HG02870 (cell line): Measurements from ENCODE around the gene PTPN3.
"Not testable (repeated sequence)": the region's sequence is repeated elsewhere in the genome, so short reads cannot be mapped to it uniquely, and the experiment has no call there.

Experiments
- ATAC-seq: cut with Tn5 transposase; IDR thresholded peaks from one replicate; pipeline ENCODE4 v1.9.1; 2021; ENCODE audit warnings: mild to moderate bottlenecking, moderate library complexity; ENCODE audit not compliant: unreplicated experiment

PTPN3 gene

DNA sequence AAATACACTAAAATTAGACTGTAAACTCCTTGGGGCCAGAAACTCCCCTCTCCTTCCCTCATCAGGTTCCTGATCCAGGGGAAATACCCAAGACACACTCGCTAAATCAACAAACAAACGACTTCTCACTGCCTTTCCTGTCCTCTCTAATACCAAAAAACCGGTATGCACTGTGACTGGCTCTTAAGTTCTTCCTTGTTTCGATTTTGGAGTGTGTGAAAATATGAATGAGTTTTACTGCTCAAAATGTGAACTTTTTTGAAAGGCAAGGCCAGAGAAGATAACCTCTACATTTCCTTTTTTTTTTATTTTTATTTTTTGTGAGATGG is 96.2 kb downstream of the PTPN3 start:
- ATAC-seq = no peak

DNA sequence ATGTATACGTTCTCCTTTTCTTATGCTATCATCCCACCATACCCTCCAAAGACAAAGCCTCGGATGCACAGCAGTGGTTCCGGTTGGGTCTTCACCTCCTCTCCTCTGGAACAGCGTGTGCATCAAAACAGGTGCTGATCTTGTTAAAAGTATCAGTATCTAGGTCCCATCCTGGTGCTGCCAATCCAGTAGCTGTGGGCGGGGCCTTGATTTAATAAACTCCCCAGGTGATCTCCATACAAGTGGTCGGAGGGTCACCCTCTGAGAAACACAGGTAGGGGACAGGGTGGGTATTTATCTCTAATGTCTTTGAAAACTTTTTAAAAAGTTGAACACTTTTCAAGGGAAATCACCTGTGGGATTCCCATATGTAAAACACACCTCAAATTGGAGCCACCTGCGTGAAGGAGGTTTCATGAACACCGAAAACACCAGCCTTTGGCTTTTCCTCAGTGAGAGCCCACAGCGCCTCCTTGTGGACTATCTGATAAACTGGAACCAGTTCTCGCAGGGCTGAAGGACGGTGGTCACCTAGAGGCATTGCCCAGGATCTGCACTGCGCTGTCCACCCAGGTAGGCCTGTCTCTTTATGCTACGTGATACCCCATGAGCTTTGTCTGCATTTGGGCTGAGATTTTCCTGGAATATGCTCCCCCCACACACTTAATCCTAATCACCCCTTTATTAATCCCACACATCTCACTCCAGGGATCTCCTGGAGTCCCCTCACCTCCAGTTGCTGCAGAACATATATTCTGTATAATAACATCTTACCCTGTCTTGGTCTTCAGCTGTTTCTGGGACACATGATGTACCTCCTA is 96.7 kb downstream of the PTPN3 start:
- peak; percentile 30 for ATAC-seq

DNA sequence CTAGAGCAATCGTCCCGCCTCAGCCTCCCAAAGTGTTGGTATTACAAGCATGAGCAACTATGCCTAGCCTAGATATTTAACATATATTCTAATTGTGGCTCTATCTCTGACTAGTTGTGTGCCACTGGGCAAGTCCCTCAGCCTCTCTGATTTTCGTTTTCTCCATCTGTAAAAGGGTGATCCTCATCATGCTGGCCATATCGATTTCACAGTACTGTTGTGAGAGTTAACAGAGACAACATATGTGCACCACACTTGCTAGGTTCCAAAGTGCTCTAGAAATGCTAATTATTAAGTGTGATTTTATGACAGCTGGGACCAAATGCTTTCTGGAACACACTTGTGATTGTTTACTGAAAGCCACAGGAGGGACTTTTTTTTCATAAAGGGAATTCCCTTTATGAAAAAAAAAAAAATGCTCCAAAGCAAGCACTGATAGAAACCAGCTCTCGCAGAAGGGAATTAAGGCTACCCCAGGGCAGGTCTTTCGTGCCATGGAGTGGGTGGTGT is 98.8 kb downstream of the PTPN3 start:
- peak; percentile 81 for ATAC-seq

DNA sequence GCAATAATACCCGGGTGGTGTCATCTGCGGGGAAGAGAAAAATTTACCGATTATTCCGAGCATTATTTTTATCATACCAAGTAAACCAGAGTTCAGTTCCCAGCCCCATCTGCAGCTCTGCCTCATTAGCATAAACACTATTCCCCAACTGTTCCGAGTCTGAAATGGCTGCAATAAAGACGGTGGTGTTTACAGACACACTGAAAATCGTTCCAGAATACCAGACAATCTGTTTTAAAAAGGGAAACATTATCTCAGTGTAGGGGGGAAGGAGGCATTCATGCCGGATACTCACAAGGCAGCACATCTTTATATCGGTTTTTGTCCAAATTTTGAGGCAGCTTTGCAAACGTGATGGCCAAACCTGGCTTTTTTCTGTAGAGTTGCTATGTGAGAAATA is 106.9 kb downstream of the PTPN3 start:
- ATAC-seq = no peak

DNA sequence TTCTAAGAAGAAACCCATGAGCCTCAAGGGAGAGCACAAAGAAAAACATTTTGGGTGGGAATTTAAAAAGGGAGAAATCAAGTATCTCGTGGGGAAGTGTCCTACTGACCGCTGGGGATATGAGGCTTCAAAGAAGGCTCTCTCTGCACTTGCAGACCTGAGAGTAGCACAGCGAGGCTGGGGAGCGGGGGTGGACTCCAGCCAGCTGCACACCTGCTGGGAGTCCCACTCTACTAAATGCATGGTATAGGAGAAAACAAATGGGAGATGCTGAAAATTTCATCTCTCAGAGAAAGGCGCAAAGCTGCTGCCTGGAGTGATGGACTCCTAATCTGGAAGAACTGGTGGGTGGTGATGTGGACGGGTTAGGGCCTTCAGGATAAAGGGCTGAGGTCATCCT is 110.3 kb downstream of the PTPN3 start:
- no peak for ATAC-seq

DNA sequence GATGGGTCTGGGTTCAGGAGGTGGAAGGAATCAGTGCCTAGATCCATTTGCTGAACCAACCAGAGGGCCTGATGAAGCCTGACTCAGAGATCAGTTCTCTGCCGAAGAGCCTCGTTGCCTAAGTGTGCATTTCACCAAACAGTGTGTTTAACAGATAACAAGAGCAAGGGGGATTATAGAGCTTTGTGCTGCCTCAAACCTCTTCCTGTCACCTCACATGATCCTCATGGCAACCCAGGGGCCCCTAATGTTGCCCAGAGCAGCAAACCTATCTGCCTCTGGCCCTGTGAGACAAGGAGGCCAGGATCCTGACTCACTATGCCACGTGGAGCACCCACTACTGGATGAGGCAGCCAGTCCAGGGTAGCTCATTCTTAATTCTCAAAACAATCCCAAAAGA is 110.9 kb downstream of the PTPN3 start:
- no peak for ATAC-seq

DNA sequence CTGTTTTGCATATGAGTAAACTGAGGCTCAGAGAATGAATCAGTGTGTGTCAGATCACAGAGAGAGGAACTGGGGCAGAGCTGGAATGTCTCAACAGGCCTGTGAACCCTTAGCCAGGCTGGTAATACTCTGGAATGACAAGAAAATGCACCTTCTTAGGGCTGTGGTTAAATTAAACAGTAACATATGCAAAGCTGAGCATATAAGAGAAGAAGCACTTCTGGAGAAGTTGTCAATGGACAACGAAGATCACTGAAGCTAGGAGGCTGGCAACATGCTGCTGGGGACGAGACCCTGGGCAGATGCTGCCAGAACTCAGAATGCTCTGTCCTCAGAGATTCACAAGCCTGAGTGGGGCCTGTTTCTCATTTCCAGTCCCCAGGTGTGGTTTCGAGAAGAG is 112.6 kb downstream of the PTPN3 start:
- ATAC-seq = no peak

DNA sequence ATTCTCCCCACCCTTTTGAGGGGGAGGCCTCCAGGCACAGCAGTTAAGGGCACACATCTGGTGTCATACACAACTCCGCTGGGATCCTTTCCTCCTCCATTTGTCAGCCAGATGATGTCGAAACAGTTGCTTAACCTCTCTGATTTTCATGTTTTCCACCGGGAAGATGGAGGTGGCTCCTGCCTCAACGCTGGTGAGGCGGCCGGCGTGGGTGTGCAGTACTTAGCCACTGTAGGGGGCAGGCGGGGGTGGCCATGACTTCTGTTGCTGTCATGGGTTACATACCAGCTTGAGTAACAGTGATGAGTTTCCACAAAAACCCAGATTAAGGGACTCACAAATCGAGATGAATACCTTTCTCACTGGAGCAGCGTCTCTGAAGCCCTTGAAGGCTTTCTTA is 114.2 kb downstream of the PTPN3 start:
- no peak for ATAC-seq

DNA sequence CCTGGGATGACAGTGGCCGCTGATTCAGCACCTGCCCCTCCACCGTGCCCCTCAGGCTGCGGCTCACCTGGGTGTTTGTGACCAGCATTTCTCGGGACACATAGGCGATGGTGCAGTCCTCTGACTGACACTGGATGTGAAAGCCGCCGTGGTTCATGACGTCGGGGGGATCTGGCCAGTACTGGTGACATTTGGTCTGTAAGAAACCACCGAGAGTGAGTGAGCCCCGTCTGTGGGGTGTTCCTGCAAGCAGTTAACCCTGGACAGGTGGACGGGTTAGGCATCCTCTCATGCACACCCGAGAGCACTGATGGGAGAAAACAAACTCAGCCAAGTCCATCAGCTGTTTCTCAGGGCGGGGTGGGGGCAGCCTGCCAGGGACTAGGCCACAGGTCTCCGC is 114.8 kb downstream of the PTPN3 start:
- no peak for ATAC-seq

DNA sequence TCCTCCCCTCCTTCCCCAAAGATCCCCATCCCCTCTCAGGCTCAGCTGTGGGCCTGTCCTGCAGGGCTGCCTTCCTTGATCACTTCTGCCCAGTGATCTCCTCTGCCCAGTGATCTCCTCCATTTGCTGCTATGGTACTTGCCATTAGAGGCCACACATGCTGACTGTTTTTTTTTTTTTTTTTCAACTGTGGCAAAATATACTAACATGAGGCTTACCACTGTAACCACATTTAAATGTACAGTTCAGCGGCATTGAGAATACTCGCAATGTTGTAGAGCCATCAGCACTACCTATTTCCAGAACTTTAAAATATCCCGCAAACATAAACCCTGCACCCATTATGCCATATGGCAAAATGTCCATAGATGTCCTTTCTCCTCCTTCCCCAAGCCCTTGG is 115.5 kb downstream of the PTPN3 start:
- no peak for ATAC-seq

DNA sequence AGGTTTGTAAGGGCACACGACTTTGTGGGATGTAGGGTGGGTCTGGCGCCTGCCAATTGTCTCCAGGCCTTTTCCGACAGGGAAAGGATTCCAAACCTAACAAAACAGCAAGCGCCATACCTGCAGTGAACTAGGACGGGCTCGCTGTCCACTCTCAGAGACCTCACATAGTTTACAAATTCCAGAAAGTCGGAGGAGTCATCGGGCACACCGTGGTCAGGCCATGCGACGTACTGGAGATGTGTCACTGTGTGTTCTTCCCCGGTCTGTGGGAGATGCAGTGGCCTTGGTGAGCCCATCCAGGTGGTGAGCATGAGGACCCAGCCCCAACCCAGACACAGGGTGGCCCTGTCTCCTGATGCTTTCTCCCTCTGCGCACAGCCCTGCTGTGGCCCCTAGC is 115.9 kb downstream of the PTPN3 start:
- no peak for ATAC-seq

DNA sequence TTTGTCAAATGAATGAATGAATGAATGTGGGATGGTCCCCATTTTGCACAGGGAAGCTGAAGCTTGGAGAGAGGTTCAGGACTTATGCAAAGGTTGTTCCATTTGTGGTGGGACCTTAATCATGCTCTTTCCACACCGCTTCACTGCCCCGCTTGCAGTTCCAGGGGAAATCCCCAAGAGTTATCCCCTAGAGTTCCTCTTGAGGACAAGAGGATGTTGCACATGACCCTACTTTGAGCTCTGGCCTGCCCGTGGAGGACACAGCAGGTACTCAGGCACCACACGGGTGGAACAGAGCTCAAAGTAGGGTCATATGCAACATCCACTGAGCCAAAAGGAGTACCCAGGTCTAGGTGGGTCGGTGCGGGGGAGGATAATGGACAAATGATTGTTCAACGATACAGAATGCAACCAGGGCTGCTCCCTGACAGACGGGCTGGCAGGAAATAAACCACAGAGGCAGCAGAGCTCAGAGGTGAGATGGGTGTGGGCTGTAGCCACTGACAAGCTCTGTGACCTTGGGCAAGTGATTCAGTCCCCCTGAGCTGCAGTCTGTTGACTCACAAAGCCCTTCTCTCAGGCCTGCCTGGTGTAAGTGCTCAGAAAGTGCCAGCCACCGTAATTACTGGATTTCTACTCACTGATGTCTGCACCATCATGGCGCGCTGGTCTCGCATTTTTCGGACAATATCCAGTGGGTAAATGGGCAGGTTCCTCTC is 116.9 kb downstream of the PTPN3 start:
- peak; percentile 58 for ATAC-seq

DNA sequence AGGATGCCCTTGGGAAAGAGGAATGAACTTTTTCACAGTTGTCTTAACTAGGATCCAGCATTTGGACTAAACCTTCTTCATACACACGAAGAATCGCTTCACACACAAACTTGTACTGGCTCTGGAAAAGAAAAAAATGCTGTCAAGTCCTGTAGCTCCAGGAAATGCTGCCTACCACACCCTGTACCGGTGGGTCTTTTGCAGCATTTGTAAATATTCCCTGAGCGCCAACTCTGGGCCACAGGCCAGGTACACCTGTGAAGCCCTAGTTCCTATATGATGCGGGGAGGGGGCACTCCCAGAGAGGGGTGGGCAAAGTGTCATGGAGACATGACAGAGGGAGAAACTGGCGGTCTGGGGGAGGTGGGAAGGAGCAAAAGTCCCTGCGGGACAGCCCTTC is 118.6 kb downstream of the PTPN3 start:
- ATAC-seq = no peak

DNA sequence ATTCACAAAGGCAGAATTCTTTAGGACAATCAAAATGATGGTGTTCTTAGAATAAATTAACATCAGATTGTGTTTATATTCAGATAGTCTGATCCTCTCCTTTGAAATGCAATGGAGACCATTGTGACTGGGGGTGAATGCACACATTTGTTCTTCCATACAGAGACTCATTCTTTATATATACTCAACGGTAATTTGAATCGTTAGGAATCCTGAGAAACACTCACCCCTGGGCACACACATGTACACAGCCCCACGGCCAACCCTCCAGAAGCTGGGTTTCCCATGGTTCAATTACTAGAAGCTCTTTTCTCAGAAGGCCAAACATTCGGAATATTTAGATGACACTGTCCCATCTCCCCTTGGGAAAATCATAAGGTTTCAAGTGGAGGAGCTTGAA is 119.8 kb downstream of the PTPN3 start:
- no peak for ATAC-seq

DNA sequence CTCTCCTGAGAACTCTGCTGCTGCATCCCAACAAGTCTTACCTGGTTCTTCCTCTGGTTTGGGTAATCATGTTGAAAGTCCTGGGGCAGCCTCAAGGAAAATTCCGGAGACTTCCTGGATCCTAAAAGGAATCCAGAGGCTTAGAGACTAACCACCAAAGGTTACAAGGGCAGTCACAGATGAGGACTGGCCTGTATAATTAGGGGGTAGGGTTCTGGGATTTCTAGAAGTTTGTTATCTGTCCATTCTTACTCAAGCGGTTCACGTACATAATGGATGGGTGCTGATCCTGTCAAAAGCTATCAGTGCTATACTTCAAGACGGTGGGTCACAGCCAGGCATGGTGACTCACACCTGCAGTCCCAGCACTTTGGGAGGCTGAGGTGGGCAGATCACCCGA is 125.9 kb downstream of the PTPN3 start:
- no peak for ATAC-seq

DNA sequence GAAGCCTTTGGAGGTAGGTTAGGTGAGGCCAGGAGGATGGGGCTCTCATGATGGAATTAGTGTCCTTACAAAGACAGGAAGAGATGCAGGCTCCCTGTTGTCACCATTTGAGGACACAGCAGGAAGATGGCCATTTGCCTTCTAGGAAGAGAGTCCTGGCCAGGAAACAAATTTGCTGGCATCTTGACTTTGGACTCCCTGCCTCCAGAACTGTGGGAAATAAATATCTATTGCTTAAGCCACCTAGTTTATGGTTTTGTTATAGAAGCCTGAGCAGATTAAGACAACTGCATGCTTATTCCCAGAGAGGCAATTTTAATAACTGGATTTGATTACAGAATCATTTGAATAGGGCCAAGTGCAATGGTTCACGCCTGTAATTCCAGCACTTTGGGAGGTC is 126.7 kb downstream of the PTPN3 start:
- no peak for ATAC-seq

DNA sequence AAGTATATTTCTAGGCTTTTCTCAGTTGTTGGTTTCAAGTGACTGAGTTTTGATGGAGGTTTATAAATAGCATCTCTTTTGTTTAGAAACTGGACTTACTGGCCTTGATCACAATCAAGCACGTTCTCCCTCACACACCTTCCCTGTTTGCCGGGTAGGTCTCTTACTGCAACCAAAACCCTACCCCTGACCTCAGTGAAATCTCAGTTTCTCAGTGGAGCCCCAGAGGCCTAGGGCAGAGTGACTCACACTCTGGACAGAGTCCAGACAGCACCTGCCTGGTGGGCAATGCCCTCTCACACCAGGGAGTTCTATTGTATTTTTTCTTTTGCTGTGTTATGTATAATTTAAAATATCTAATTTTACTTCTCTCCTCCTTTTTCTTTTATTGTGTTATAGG is 128.8 kb downstream of the PTPN3 start:
- peak; percentile 89 for ATAC-seq

DNA sequence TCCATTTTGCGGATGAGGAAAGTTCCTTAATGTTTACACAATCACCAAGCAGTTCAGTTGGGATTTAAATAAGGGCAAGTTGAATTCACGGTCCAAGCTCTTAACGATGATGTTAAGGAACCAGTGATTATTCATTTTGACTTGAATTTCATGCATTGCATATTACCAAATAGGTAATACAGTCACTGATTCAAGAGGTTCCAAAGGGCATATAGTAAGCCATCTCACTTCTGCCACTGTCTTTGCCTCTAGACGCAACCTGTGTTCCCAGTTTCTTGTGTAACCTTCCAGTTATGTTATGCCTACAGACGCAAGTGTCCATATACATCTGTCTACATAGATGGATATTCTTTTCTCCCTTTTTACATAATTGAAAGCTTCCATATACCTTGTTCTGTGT is 137.3 kb downstream of the PTPN3 start:
- ATAC-seq = no peak

DNA sequence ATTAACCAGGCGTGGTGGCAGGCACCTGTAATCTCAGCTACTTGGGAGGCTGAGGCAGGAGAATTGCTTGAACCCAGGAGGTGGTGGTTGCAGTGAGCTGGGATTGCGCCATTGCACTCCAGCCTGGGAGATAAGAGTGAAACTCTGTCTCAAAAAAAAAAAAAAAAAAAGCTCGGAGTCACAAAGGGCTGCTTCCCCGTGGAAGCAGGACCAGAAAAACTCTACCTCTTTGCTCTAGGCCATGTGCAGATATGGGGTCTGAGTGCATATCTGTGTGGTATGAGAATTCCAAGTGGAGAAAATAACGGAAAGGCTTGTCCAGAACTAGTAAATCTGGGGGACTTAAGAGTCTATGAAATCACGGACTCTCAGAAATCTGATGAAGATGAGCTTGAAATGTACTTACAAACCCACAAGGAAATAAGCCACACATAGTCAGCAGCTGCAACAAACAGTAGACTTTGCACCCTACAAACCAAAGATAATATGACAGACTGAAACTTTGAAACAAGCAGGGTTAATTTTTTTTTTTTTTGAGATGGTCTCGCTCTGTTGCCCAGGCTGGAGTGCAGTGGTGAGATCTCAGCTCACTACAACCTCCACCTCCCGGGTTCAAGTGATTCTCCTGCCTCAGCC is 139.0 kb downstream of the PTPN3 start:
- not testable (repeated sequence) for ATAC-seq

DNA sequence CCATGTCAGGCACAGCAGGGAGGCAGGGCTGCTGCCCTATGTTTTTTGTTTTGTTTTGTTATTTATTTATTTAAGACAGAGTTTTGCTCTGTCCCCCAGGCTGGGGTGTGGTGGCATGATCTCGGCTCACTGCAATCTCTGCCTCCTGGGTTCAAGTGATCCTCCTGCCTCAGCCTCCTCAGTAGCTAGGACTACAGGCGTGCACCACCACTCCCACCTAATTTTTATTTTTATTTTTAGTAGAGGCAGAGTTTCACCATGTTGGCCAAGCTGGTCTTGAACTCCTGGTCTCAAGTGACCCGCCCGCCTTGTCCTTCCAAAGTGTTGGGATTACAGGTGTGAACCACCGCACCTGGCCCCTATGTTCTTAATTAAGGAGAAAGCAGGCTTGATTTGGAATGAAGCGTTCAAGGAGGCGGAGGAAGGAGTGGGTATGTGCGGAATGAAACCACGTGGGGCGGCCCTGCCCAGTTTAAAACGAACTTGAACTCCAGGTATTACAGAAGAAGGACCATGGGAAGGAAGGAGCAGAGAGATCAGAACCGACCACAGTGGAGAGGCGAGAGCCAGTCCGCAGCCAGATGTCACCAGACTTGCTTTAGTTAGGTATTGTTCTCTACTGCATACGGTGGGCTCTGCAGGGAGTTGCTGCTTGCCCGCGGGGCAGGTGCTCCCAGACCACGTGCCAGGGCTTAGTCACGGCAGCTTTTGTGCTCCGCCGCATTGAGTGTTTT is 142.4 kb downstream of the PTPN3 start:
- no peak for ATAC-seq

DNA sequence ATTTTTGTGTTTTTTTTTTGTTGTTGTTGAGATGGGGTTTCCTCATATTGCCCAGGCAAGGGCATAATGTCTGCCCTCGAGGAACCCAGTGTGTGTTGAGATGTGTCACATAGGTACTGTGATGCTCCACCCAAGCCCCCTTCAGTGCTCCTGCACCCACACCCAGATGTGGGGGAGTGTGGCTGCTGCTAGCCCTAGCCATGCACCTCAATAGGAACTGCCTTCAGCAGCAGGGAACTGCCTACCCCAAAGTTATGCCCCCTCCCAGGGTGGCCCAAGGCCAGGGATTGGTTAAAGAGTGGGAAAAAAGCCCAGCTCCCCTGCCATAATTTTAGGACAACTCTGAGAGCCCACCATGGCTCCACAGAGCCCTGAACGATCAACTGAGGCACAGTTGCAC is 143.9 kb downstream of the PTPN3 start:
- no peak for ATAC-seq
